Endothelial cell of umbilical vein (primary cell): ENCODE data around the gene HHIP. TPM values are rescaled to one million over a fixed set of nuclear protein-coding genes. Genes with fewer than 3 reads are reported as not detected.

ENCODE experiments used
- Bru-seq: library from RNA; stranded (reverse); fragments of 400-500 nt; gene quantifications from one replicate; lab custom pipeline; 2021; lab: Mats Ljungman, UMichigan
- BruChase-seq, 2 experiments: library from RNA; stranded (reverse); fragments of 400-500 nt; gene quantifications; one replicate each; lab custom pipeline; 2021; lab: Mats Ljungman, UMichigan
- BruUV-seq: library from RNA; stranded (reverse); fragments of 400-500 nt; replicated peaks from 2 replicates; lab custom pipeline; 2021; lab: Mats Ljungman, UMichigan
- CTCF ChIA-PET: fragments of 300-600, 350-600 bp; sonication (Branson Sonifier 250); formaldehyde crosslinking; loops from one replicate; lab custom pipeline; 2021; ENCODE audit warnings: antibody characterized with exemption, inconsistent platforms; lab: Charles Lee
- POLR2A ChIA-PET: fragments of 300-600, 350-600 bp; sonication (Branson Sonifier 250); formaldehyde crosslinking; loops from one replicate; lab custom pipeline; 2021; ENCODE audit warnings: antibody characterized with exemption, inconsistent platforms; lab: Charles Lee
- DNase-seq: peaks from one replicate; pipeline ENCODE4 v3.0.0-alpha.2; 2011; ENCODE audit warnings: low read depth, low spot score
- FAIRE-seq: peaks from 2 replicates; lab custom pipeline; 2011; peaks lifted over from hg19 to GRCh38; lab: Jason Lieb, UNC
- H2AFZ ChIP-seq: 2 replicates; pipeline ENCODE4 v1.6.0; 2012; ENCODE audit warnings: low read depth, low read length, control low read depth, inconsistent platforms
- H3K27ac ChIP-seq: 2 replicates; pipeline ENCODE4 v1.5.1; 2011; ENCODE audit warnings: low read depth, mild to moderate bottlenecking, control low read depth, low read length, moderate library complexity; ENCODE audit not compliant: insufficient read depth
- H3K27me3 ChIP-seq, 2 experiments: 2 replicates each; pipeline versions ENCODE4 v1.6.0 to v1.6.1; 2011; ENCODE audit warnings: low read length in 2 of 2, mixed read lengths in 1 of 2; ENCODE audit not compliant: control insufficient read depth in 2 of 2, insufficient read depth in 2 of 2
- H3K36me3 ChIP-seq, 2 experiments: 2 replicates in 1 of 2; 3 replicates in 1 of 2; pipeline ENCODE4 v1.5.1; 2011; ENCODE audit warnings: low read length in 2 of 2, mild to moderate bottlenecking in 1 of 2, moderate library complexity in 1 of 2; ENCODE audit not compliant: control insufficient read depth in 2 of 2, insufficient read depth in 2 of 2; ENCODE audit errors: extremely low read depth in 1 of 2
- H3K4me1 ChIP-seq: 3 replicates; pipeline ENCODE4 v1.5.1; 2011; ENCODE audit warnings: mild to moderate bottlenecking, low read length; ENCODE audit not compliant: control insufficient read depth, insufficient read depth; ENCODE audit errors: extremely low read depth
- H3K4me2 ChIP-seq: 2 replicates; pipeline ENCODE4 v1.6.1; 2011; ENCODE audit warnings: low read length, control low read depth, mixed read lengths; ENCODE audit not compliant: insufficient read depth
- H3K4me3 ChIP-seq, 3 experiments: fragments of 200-600 bp in 1 of 3; sonication (generic), shearing (Covaris generic) in 1 of 3; replicated peaks in 1 of 3; 2 replicates each; pipeline ENCODE4 v1.5.1; 2011 to 2016; ENCODE audit warnings: control low read depth in 3 of 3, low read length in 3 of 3, mild to moderate bottlenecking in 2 of 3, inconsistent platforms in 1 of 3, low read depth in 1 of 3, moderate library complexity in 1 of 3; ENCODE audit not compliant: insufficient read depth in 1 of 3
- H3K79me2 ChIP-seq: 2 replicates; pipeline ENCODE4 v1.6.0; 2012; ENCODE audit warnings: low read length, inconsistent platforms; ENCODE audit not compliant: control insufficient read depth, insufficient read depth
- H3K9ac ChIP-seq: replicated peaks from 2 replicates; pipeline ENCODE3; 2011; ENCODE audit warnings: low read length, control low read depth; ENCODE audit not compliant: insufficient read depth; ENCODE audit errors: extremely low read depth
- H3K9me1 ChIP-seq: replicated peaks from 3 replicates; pipeline ENCODE4 v1.6.0; 2011; ENCODE audit warnings: mild to moderate bottlenecking, low read length; ENCODE audit not compliant: control insufficient read depth, insufficient read depth; ENCODE audit errors: extremely low read depth
- H3K9me3 ChIP-seq: replicated peaks from 2 replicates; pipeline ENCODE4 v1.5.1; 2012; ENCODE audit warnings: low read length, inconsistent platforms; ENCODE audit not compliant: control insufficient read depth, insufficient read depth
- H4K20me1 ChIP-seq: replicated peaks from 2 replicates; pipeline ENCODE3; 2011; ENCODE audit warnings: mild to moderate bottlenecking, low read length; ENCODE audit not compliant: control insufficient read depth, insufficient read depth; ENCODE audit errors: extremely low read depth
- FOS ChIP-seq: IDR thresholded peaks from 2 replicates; pipeline ENCODE4 v1.6.1; 2011; ENCODE audit warnings: mild to moderate bottlenecking, low read length, moderate library complexity, borderline replicate concordance; ENCODE audit not compliant: insufficient read depth
- MYC ChIP-seq: IDR thresholded peaks from one replicate; pipeline ENCODE4 v1.6.1; 2011; ENCODE audit warnings: mild to moderate bottlenecking, low read depth, low read length
- POLR2A ChIP-seq: IDR thresholded peaks from 2 replicates; pipeline ENCODE4 v1.6.1; 2012; ENCODE audit warnings: low read depth, mild to moderate bottlenecking, control low read depth, low read length
- POLR2AphosphoS5 ChIP-seq: IDR thresholded peaks from 2 replicates; pipeline ENCODE4 v1.6.1; 2012; ENCODE audit warnings: low read depth, mild to moderate bottlenecking, control low read depth, low read length, moderate library complexity; ENCODE audit not compliant: insufficient read depth
- dilution Hi-C: fragments of 300-500 bp; cut with MboI; formaldehyde crosslinking; loops from one replicate; pipeline ENCODE4 v1.15.0; 2019; ENCODE audit warnings: low sequenced_read_pairs; ENCODE audit not compliant: extremely low pct_ligation_motif_present
- intact Hi-C: fragments of 100-400 bp; cut with micrococcal nuclease; formaldehyde crosslinking; loops from one replicate; pipeline ENCODE4 v1.10.0; 2022
- long read RNA-seq: library from polyadenylated mRNA; stranded (forward); transcript quantifications from one replicate; pipeline ENCODE4 v2.0.0, GENCODE V29; 2021
- polyA minus RNA-seq, 3 experiments: library from RNA; depleted of rRNA, polyadenylated mRNA; stranded (reverse); fragments of >200 nt; gene quantifications; 1 replicate in 1 of 3; 2 replicates in 2 of 3; pipeline ENCODE4 v1.2.3, GENCODE V29; 2011
- polyA plus RNA-seq, 4 experiments: library from polyadenylated mRNA; depleted of rRNA in 3 of 4; stranded (reverse) in 3 of 4; unstranded in 1 of 4; fragments of >200 nt; gene quantifications; 2 replicates each; pipeline versions ENCODE4 v1.2.1 to v1.2.3, GENCODE V29; 2011 to 2012; ENCODE audit warnings: missing spikeins in 1 of 4
- total RNA-seq: library from RNA; stranded (reverse); gene quantifications from 2 replicates; pipeline ENCODE4 v1.2.3, GENCODE V29; 2021
- TF ChIP-seq, protein P1 (sequence below), 2 donors: IDR thresholded peaks; 1 replicate in 1 of 2; 2 replicates in 1 of 2; pipeline ENCODE4 v1.5.1; 2011; ENCODE audit warnings: low read length in 2 of 2, mild to moderate bottlenecking in 2 of 2, moderate library complexity in 2 of 2, control low read depth in 1 of 2, inconsistent platforms in 1 of 2, low read depth in 1 of 2; ENCODE audit not compliant: insufficient read depth in 1 of 2; ENCODE audit errors: extremely low read depth in 1 of 2

HHIP gene
- total RNA-seq = 971 and 1,052 TPM in 2 replicates
- polyA plus RNA-seq = 227 and 239 TPM in 2 replicates
- 227 and 244 TPM in 2 replicates for polyA plus RNA-seq (2011; cell fraction: cytosol; rRNA removed)
- polyA plus RNA-seq (2011; cell fraction: nucleus; rRNA removed) = 361 and 391 TPM in 2 replicates
- 1,017 and 1,260 TPM in 2 replicates for polyA plus RNA-seq (2012)
- polyA minus RNA-seq = 352 and 386 TPM in 2 replicates
- polyA minus RNA-seq (2011; cell fraction: cytosol; rRNA and poly(A)+ RNA removed) = not detected
- polyA minus RNA-seq (2011; cell fraction: nucleus; rRNA and poly(A)+ RNA removed) = 852 and 882 TPM in 2 replicates
- percentile 100 among the genes with signal in this experiment for Bru-seq, nascent RNA
- BruChase-seq, experiment 1, labeled RNA remaining after a 6-hour chase = percentile 99 among the genes with signal in this experiment
- percentile 99 among the genes with signal in this experiment for BruChase-seq, experiment 2, labeled RNA remaining after a 2-hour chase
- long read RNA-seq, full-length matches to known transcripts = 2,748 of 9,285 reads
- long read RNA-seq, partial matches to known transcripts = 6,241 of 9,285 reads
- long read RNA-seq, other reads (novel, unspliced or antisense) = 296 of 9,285 reads

GRCh38 chr4:144645631-144646522 is at the start of gene HHIP:
HHIP (plus strand) TSS chr4:144646156; CDS start chr4:144646676, 520 bp downstream.
- Histone ChIP-seq H3K79me2 (peaks cover 87% of the 10 kb centered on the region), H2AFZ (no peak within 1 kb of the TSS), H4K20me1 (peaks cover 2% of the 10 kb centered on the region), H3K9ac (peak within 1 kb of the TSS; percentile 97), H3K36me3 (peaks cover 4 to 27% of the 10 kb centered on the region in 2 experiments), H3K4me3 (peak within 1 kb of the TSS; percentile 62 to 100 (median 100)), H3K27me3 (no peaks in the 10 kb centered on the region), H3K9me1 (no peaks in the 10 kb centered on the region), H3K4me2 (peak within 1 kb of the TSS; percentile 99), H3K4me1 (peaks cover 32% of the 10 kb centered on the region), H3K27ac (peak within 1 kb of the TSS; percentile 95), H3K9me3 (no peaks in the 10 kb centered on the region)
- BruUV-seq = no TSS peak
- CTCF ChIA-PET = interaction anchor here (1.0 to 3.2 kb wide), 11 partner anchors 11 to 471 kb away, joined by 3 to 14 read pairs (median 4); no protein-coding TSS in a partner anchor
- intact Hi-C loops (loop anchor here (1.0 to 10.0 kb wide), 8 partner anchors 19 to 472 kb away; partner anchors contain the start of genes ABCE1 and ANAPC10), dilution Hi-C loops (no loop called here)
- TF ChIP-seq, protein P1, sequence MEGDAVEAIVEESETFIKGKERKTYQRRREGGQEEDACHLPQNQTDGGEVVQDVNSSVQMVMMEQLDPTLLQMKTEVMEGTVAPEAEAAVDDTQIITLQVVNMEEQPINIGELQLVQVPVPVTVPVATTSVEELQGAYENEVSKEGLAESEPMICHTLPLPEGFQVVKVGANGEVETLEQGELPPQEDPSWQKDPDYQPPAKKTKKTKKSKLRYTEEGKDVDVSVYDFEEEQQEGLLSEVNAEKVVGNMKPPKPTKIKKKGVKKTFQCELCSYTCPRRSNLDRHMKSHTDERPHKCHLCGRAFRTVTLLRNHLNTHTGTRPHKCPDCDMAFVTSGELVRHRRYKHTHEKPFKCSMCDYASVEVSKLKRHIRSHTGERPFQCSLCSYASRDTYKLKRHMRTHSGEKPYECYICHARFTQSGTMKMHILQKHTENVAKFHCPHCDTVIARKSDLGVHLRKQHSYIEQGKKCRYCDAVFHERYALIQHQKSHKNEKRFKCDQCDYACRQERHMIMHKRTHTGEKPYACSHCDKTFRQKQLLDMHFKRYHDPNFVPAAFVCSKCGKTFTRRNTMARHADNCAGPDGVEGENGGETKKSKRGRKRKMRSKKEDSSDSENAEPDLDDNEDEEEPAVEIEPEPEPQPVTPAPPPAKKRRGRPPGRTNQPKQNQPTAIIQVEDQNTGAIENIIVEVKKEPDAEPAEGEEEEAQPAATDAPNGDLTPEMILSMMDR (IDR thresholded peaks at IDR 0.05; ENCODE audit: extremely low read depth in 1 of 2, insufficient read depth in 1 of 2, low read depth in 1 of 2, low read length in 2 of 2) = no peak
- TF ChIP-seq POLR2AphosphoS5 (peak; percentile 98), FOS (peak; percentile 18), MYC (no peak), POLR2A (peak; percentile 98)
- POLR2A ChIA-PET = interaction anchor here (1.3 to 3.8 kb wide), 4 partner anchors 11 to 67 kb away, joined by 4 to 18 read pairs (median 10); no protein-coding TSS in a partner anchor
- FAIRE-seq (no peak), DNase-seq (peak; percentile 88)
